GM12864 (cell line): ENCODE results near the gene NAA50.
A peak's percentile ranks its signal among the peaks of the same experiment; 100 is the strongest.

ENCODE experiments used
- DNase-seq: peaks from one replicate; pipeline ENCODE4 v3.0.0-alpha.2; 2011; ENCODE audit warnings: low read depth
- H3K4me3 ChIP-seq: 2 replicates; pipeline ENCODE4 v1.5.1; 2011; ENCODE audit warnings: mild to moderate bottlenecking, low read depth, low read length, control low read depth
- TF ChIP-seq, protein P1 (sequence below): IDR thresholded peaks from 2 replicates; pipeline ENCODE4 v1.5.1; 2011; ENCODE audit warnings: low read depth, mild to moderate bottlenecking, moderate library complexity, low read length, control low read depth, inconsistent platforms; ENCODE audit errors: missing control alignments

Gene NAA50

DNA sequence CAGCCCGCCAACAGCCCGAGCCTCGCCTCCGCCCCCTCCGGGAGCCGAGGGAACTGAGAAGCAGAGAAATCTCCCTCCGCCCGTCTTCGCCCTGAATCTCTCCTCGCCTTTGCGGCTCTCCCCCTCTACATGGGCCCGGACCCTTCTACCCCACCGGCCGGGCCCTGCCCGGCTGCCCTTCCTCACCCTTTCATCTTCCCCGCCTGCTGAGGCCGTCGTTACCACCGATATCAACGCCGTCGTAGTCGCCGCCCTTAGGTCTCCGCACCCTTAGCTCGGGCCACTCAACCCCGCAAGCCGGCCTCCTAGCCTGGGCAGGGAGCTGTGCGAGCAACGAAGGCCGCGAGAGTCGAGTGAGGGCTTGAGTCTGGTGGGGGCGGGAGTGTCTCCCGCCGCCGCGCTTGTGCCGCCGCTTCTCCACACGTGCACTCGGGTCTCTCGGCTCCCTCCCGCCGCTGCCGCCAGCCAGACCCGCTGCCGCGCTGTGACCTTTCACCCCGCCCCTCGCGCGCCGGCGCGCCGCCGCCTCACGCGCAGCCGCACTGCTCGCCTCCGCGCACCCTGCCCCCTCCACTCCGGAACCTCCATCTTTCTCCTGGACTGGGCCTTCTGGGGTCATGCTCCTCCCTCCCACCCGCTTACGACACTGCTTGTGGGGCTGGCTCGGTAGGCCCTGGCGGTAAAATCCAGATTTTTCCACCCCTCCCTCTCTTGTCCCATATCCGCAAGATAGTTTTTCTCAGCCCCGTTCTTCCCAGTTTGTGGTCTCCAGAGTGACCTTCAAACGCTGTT is at the start of gene NAA50:
NAA50 (minus strand) TSS at position 494 of the 792 bp plus-strand sequence; CDS start at position 194, 300 bp downstream.
- peak within 1 kb of the TSS; percentile 92 for H3K4me3 ChIP-seq
- DNase-seq, result peak; percentile 80
- TF ChIP-seq, protein P1, sequence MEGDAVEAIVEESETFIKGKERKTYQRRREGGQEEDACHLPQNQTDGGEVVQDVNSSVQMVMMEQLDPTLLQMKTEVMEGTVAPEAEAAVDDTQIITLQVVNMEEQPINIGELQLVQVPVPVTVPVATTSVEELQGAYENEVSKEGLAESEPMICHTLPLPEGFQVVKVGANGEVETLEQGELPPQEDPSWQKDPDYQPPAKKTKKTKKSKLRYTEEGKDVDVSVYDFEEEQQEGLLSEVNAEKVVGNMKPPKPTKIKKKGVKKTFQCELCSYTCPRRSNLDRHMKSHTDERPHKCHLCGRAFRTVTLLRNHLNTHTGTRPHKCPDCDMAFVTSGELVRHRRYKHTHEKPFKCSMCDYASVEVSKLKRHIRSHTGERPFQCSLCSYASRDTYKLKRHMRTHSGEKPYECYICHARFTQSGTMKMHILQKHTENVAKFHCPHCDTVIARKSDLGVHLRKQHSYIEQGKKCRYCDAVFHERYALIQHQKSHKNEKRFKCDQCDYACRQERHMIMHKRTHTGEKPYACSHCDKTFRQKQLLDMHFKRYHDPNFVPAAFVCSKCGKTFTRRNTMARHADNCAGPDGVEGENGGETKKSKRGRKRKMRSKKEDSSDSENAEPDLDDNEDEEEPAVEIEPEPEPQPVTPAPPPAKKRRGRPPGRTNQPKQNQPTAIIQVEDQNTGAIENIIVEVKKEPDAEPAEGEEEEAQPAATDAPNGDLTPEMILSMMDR, result peak; percentile 58

DNA sequence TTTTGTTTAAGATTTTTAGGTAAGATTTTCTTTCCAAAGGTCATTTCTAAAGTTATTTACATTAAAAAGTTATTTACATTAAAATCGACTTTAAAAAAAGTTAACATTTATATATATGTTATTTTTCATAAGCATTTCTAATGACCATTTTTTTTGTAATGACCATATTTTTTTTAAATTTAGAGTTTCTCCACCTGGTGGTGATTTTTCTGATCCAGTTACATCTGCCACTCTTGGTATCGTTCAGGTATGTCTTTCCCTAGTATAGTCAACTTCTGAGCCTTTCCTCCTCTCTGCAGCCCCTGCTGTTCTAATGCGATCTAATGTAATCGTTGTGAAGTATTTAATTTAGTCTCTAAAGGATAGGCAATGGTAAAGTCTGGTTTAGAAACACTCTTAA is 49.6 kb upstream of the NAA50 start:
- H3K4me3 ChIP-seq, result no peak overlapping the region
- TF ChIP-seq, protein P1, result no peak
- DNase-seq, result no peak

DNA sequence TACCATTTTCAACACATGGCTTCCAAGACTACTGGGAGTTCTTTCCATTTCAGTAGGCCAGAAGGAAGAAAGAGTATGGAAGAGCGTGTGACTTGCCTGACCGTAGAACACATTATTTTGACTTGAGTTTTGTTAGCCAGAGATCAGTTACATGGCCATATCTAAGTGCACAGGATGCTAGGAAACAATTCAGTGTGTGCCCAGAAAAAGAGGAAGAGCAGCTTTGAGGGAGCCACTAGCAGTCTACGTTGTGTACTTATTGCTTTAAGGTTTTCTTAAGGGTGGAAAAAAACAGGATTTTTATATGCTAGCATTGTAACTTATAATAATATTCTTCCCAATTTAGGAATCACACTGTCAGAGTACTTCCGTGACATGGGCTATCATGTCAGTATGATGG is 48.5 kb upstream of the NAA50 start:
- TF ChIP-seq, protein P1, result no peak
- no peak overlapping the region for H3K4me3 ChIP-seq
- no peak for DNase-seq

DNA sequence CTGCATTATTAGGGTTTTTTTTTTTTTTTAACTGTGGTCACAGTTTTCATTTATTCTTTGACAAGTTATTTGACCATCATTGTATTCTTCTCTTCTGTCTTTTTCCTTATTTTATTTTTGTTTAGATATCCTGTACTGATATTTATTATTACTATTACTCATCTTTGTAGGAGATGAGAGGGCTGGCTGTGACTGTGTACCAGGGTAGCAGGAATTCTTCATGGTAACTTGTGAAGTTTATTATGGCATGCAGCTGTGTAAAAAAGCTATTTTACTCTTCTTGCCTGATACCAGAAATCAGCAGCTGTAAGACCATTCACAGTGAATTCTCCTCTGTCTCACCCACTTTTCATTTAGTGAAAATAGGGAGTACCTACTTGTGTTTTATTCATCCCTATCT is 45.3 kb upstream of the NAA50 start:
- DNase-seq, result no peak
- H3K4me3 ChIP-seq, result no peak overlapping the region
- TF ChIP-seq, protein P1, result no peak

DNA sequence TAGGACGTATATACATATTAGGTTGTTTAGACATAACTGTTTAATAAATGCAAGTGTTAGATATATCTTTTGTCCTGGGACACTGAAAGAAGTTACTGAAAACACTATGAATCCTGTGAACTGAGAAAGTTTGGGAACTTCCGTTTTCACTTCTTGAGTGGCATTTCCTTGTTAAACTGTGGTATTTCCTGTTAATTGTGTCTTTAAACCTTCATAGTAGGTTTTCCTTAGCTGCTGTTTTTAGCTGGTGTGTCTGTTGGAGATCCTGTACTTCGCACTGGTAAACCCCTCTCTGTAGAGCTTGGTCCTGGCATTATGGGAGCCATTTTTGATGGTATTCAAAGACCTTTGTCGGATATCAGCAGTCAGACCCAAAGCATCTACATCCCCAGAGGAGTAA is 37.9 kb upstream of the NAA50 start:
- TF ChIP-seq, protein P1, result no peak
- H3K4me3 ChIP-seq, result no peak overlapping the region
- DNase-seq, result no peak

DNA sequence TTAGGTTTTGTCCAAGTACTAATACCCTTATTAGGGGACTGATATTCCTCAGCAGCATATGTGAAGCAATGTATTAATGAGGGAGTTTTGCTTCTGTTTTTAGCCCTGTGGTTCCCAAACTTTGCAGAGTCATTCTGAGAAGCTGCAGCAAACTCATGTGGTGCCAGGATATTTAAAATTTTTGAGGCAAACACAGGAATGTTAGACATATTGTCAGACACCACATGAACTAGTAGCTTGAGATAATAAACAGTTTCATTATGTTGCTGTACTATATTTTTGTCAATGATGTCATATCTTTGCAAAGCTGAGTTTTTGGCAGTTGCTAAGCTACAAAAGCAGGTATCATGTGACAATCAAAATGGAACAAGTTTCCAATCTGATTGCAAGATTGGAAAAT is 37.4 kb upstream of the NAA50 start:
- TF ChIP-seq, protein P1, result no peak
- no peak for DNase-seq
- no peak overlapping the region for H3K4me3 ChIP-seq

DNA sequence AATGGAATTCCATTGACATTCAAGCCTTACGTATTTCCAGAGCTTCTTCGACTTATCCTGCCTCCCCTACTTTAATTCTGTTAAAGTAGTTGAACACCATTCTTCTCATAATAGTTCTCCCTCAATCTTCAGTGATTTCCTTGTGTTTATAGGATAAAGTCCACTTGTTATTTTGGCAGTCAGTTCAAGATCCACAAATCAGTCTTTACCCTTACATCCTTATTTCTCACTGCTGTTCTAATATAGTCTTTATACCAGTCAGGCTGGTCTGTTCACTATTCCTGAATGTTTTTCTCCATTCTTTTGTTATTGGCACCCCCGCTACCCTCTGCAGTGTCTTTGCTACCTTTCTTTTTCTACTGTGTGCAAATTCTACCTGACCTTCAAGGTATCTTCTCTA is 30.5 kb upstream of the NAA50 start:
- DNase-seq, result no peak
- TF ChIP-seq, protein P1, result no peak
- H3K4me3 ChIP-seq, result no peak overlapping the region
